HG02970 (cell line): ENCODE data around the gene HS1BP3.

ENCODE experiments used
- ATAC-seq: cut with Tn5 transposase; IDR thresholded peaks from one replicate; pipeline ENCODE4 v1.9.1; 2021; ENCODE audit warnings: mild to moderate bottlenecking, moderate library complexity, moderate number of reproducible peaks; ENCODE audit not compliant: unreplicated experiment, low FRiP score

Gene HS1BP3

DNA sequence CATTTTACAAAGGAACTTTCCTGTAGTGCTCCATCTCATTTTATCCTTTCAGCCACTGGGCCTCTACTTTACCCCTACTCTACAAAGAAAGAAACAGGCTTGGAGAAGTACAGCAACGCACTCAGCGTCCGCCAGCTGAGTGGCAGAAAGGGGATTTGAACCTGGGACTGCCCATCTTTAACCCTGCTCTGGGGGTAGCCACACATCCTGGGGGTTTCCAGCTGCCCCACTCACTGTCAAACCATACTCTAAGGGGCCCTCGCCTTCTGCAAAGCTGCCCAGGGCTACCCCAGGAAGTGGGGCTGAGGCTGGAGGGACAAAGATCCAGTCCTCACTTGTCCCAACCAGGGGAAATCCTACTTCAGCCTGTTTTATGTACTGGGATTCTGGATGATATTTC, 17.9 kb downstream of the HS1BP3 start:
- ATAC-seq: no peak

- ATAC-seq: no peak
Measured at GRCh38 chr2:20632446-20632990, 18.4 kb downstream of the HS1BP3 start.

GRCh38 chr2:20631617-20632307, 19.1 kb downstream of the HS1BP3 start:
- ATAC-seq: no peak

DNA sequence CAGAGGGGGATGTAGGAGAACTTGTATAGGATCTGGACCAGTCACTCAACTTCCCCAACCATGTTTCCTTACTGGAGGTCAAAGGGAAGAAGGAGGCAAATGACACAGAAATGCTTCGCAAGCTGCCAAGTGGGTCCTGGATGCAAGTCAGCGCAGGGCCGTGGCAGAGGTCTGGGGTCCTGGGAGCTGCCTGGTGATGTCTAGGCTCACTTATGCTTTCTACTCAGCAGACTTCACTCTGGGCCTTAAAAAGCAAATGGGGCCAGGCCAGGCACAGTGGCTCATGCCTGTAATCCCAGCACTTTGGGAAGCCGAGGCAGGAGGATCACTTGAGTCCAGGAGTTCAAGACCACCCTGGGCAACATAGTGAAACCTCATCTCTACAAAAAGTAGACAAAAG, 19.9 kb downstream of the HS1BP3 start:
- no peak for ATAC-seq

- ATAC-seq: no peak
Measured at GRCh38 chr2:20629581-20630171, 21.2 kb downstream of the HS1BP3 start.

DNA sequence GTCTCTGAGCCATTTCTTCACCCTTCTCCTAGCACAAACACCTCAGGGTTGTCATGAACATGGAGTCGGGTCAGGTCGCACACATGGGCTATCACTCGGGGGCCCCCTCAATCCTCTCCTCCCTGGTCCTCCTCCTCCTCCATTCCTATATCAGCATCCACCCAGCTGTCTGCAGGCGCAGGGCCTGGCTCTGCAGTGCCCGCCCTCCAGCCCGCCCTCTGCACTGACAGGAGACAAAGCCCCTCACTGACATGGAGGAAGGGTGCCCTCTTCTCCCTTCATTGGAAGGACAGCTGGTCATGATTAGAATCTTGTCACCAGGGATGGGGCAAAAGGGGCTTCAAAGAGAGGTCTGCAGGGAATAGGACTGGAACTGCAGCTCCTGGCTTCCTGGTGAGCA, 21.7 kb downstream of the HS1BP3 start:
- ATAC-seq: no peak

DNA sequence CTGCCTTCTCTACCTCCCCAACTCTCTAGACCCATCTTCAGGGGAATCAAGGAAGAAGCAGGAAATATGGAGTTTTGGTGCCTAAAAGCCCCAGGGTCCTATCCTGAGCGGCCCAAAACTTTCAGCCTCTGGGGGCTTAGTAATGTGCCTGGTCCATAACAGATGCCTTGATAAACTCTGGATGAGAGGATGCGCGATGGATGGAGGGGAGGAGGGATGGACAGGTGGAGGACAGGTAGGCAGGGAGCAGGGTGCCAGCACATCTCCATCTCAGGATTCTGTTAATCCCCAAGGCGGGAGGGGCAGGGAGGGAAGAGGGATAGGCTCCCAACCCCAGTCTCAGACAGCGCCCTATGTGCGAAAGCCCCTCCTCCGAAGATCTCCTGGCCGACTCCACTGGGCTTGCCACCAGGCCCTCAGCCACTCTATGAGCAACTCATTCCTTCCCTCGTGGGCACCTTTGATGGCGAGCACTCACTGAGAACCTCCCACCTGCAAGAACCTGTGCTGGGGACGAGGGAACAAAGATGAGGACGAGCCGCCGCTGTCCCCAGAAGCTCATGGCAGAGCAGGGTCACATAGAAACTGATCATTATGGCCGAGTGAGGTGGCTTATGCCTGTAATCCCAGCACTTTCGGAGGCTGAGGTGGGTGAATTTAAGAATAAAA, 23.1 kb downstream of the HS1BP3 start:
- ATAC-seq: no peak

GRCh38 chr2:20626698-20627513, 24.0 kb downstream of the HS1BP3 start:
- no peak for ATAC-seq

GRCh38 chr2:20626392-20626697, 24.6 kb downstream of the HS1BP3 start:
- no peak for ATAC-seq

GRCh38 chr2:20625491-20626391, 25.2 kb downstream of the HS1BP3 start:
- no peak for ATAC-seq

DNA sequence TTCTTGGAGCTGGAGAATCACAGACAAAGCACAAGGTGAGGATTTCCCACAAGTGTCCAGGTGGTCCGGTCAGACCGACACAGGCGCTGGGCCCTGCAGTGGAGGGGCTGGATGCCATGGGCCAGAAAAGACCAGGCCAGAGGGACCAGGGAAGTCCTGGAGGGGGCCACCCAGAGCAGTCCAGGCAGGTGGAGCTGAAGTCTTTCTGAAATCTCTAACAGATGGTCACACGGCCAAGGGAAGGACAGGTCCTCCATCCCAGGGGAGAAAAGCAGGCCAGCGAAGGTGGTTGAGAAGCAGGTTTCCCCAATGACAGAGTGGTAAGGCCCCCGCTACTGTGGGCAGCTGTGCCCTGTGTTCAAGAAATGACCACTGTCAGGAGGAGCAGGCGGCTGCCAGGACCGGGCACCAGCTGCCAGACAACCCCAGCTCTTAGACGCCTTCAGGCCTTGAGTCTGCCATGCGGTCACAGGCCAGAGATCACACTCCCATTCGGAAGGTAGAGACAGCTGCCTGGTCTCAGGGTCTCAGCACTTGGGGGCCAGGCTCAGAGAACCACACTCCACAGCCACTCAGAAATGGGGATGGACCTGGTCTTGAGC, 25.9 kb downstream of the HS1BP3 start:
- no peak for ATAC-seq

DNA sequence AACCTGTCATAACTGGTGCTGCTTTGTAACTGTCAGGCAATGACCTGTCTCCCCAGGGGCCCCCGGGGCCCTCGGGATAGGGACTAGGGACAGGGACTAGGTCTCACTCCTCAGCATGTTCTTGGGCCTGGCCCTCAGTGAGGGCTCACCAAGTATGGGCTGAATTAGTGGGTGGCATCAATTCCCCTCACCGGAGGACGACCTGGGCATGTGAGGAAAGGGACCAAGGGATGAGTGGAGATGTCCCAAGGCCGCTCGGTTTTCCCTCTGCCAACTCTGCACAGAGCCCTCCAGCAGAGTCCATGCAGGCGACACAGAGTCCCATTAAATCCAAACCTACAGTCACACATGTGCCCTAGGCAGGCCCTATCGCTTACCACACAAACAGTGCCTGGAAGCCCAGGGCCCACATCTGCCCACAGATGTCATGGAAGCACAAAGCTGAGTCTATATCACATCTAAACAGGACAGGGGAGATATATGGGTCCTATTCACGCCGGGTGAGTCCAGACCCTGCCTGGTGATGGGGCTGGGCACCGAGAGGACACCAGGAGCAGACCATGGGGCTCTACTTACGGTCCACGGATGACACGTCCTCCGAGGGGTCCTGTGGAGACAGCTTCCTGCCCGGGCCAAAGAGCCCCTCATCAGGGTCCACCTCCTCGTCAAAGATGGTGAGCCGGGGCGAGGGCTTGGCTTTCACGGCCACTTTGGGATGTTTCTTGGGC, 26.6 kb downstream of the HS1BP3 start:
- no peak for ATAC-seq

DNA sequence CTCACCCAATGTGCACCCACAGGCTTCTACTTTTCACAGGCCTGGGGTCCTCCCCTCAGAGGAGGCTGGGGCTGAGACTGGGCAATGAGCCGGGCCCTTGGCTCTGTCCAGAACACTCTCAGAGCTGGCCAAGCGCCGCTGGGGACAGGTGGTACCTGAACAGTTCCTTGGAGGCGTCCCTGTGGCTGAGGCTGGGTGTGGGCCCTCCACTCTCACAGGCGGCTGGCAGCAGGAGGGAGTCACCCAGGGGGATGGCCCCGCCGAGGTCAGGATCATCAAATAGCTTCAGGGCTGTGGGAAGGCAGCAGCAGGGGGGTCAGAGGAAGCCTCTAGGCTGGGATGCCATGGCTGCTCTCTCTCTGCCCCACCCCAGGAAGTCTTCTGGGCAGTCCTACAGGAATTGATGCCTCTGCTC, 27.1 kb downstream of the HS1BP3 start:
- ATAC-seq: no peak

- ATAC-seq: no peak
Measured at GRCh38 chr2:20623241-20623640, 27.7 kb downstream of the HS1BP3 start.

- ATAC-seq: no peak
Measured at GRCh38 chr2:20622731-20623130, 28.2 kb downstream of the HS1BP3 start.

- no peak for ATAC-seq
Measured at GRCh38 chr2:20622296-20622686, 28.6 kb downstream of the HS1BP3 start.

- ATAC-seq: no peak
Measured at GRCh38 chr2:20621366-20622295, 29.3 kb downstream of the HS1BP3 start.
